Uterine smooth muscle cell (primary cell): ENCODE results near the gene ACADVL. TPM values are rescaled to one million over a fixed set of nuclear protein-coding genes. Genes with fewer than 3 reads are reported as not detected.

Source experiments
- total RNA-seq: library from RNA; depleted of rRNA; stranded (reverse); fragments of >200 nt; gene quantifications from 2 replicates; pipeline ENCODE4 v1.2.3, GENCODE V29; 2014

The ACADVL gene
- 162 and 238 TPM in 2 replicates for total RNA-seq

GRCh38 chr17:7219812-7220592 is at the start of gene ACADVL, which contains the start of gene DLG4:
Gene ACADVL (plus strand): TSS chr17:7219938. CDS start chr17:7219985, 47 bp downstream.
Gene DLG4 (minus strand): TSS chr17:7219836.

GRCh38 chr17:7179317-7180254 is 40.2 kb upstream of the ACADVL start, which contains the start of gene ASGR1:
Gene ASGR1 (minus strand): TSS chr17:7179370. CDS start chr17:7178563, 807 bp downstream.

GRCh38 chr17:7234083-7234951 is 14.6 kb downstream of the ACADVL start, which contains the start of gene DVL2:
Gene DVL2 (minus strand): TSS chr17:7234517. CDS start chr17:7234262, 255 bp downstream.

GRCh38 chr17:7239091-7240027 is 19.6 kb downstream of the ACADVL start, which contains the start of gene PHF23:
Gene PHF23 (minus strand): TSS chr17:7239457. CDS start chr17:7239279, 178 bp downstream.

GRCh38 chr17:7241783-7242716 is 22.3 kb downstream of the ACADVL start, which contains the start of gene GABARAP:
Gene GABARAP (minus strand): TSS chr17:7242449. CDS start chr17:7242330, 119 bp downstream.

GRCh38 chr17:7251661-7252175 is 32.0 kb downstream of the ACADVL start, which contains the start of gene CTDNEP1:
Gene CTDNEP1 (minus strand): TSS chr17:7251734. CDS start chr17:7251296, 438 bp downstream.

GRCh38 chr17:7252176-7253043 is 32.7 kb downstream of the ACADVL start, which contains the start of gene ELP5:
Gene ELP5 (plus strand): TSS chr17:7252215. CDS start chr17:7252551, 336 bp downstream.

GRCh38 chr17:7262192-7262934 is 42.6 kb downstream of the ACADVL start, which contains the start of gene CLDN7:
Gene CLDN7 (minus strand): TSS chr17:7262478. CDS start chr17:7262043, 435 bp downstream.

Other genes with a start within 250 kb of the ACADVL start
- 0.75 TPM in 1 of 2 replicates, not detected in the other for gene ALOX12, start 223.9 kb upstream of the ACADVL start, total RNA-seq
- 22.7 and 29.7 TPM in 2 replicates for gene RNASEK, start 207.3 kb upstream of the ACADVL start, total RNA-seq
- 0.11 and 0.50 TPM in 2 replicates for gene BCL6B, start 196.9 kb upstream of the ACADVL start, total RNA-seq
- gene SLC16A13, start 183.9 kb upstream of the ACADVL start, total RNA-seq, result 1.00 and 1.7 TPM in 2 replicates
- 0.11 and 0.12 TPM in 2 replicates for gene SLC16A11, start 175.8 kb upstream of the ACADVL start, total RNA-seq
- gene CLEC10A, start 139.7 kb upstream of the ACADVL start, total RNA-seq, result not detected in 2 replicates
- gene ASGR2, start 105.1 kb upstream of the ACADVL start, total RNA-seq, result not detected in 2 replicates
- 1.3 and 1.4 TPM in 2 replicates for gene ASGR1, start 40.6 kb upstream of the ACADVL start, total RNA-seq
- 15.9 and 19.2 TPM in 2 replicates for gene DLG4, start 102 bp upstream of the ACADVL start, total RNA-seq
- 95.3 and 99.5 TPM in 2 replicates for gene DVL2, start 14.6 kb downstream of the ACADVL start, total RNA-seq
- gene PHF23, start 19.5 kb downstream of the ACADVL start, total RNA-seq, result 42.5 and 45.5 TPM in 2 replicates
- gene GABARAP, start 22.5 kb downstream of the ACADVL start, total RNA-seq, result 74.6 and 149 TPM in 2 replicates
- gene CTDNEP1, start 31.8 kb downstream of the ACADVL start, total RNA-seq, result 25.7 and 27.9 TPM in 2 replicates
- 33.0 and 35.5 TPM in 2 replicates for gene ELP5, start 32.3 kb downstream of the ACADVL start, total RNA-seq
- gene CLDN7, start 42.5 kb downstream of the ACADVL start, total RNA-seq, result 2.1 and 4.5 TPM in 2 replicates
- gene SLC2A4, start 61.8 kb downstream of the ACADVL start, total RNA-seq, result under 0.01 TPM in 2 replicates
- gene YBX2, start 74.7 kb downstream of the ACADVL start, total RNA-seq, result under 0.01 TPM in 2 replicates
- gene EIF5A, start 87.7 kb downstream of the ACADVL start, total RNA-seq, result 450 and 1,318 TPM in 2 replicates
- 34.6 and 43.2 TPM in 2 replicates for gene GPS2, start 95.4 kb downstream of the ACADVL start, total RNA-seq
- gene NEURL4, start 109.4 kb downstream of the ACADVL start, total RNA-seq, result 24.0 and 32.6 TPM in 2 replicates
- gene ACAP1, start 116.6 kb downstream of the ACADVL start, total RNA-seq, result 2.4 and 5.7 TPM in 2 replicates
- gene KCTD11, start 132.2 kb downstream of the ACADVL start, total RNA-seq, result 6.5 and 9.4 TPM in 2 replicates
- not detected in 2 replicates for gene TMEM95, start 135.2 kb downstream of the ACADVL start, total RNA-seq
- under 0.01 and 0.66 TPM in 2 replicates for gene TNK1, start 161.2 kb downstream of the ACADVL start, total RNA-seq
- gene PLSCR3, start 174.6 kb downstream of the ACADVL start, total RNA-seq, result 11.4 and 20.5 TPM in 2 replicates
- 69.7 and 102 TPM in 2 replicates for gene TMEM256, start 184.2 kb downstream of the ACADVL start, total RNA-seq
- gene NLGN2, start 187.9 kb downstream of the ACADVL start, total RNA-seq, result 8.2 and 10.7 TPM in 2 replicates
- not detected in 2 replicates for gene SPEM1, start 200.4 kb downstream of the ACADVL start, total RNA-seq
- not detected in 2 replicates for gene SPEM2, start 205.7 kb downstream of the ACADVL start, total RNA-seq
- not detected in 2 replicates for gene SPEM3, start 208.9 kb downstream of the ACADVL start, total RNA-seq
- 1.2 and 2.2 TPM in 2 replicates for gene TMEM102, start 215.5 kb downstream of the ACADVL start, total RNA-seq
- gene FGF11, start 219.6 kb downstream of the ACADVL start, total RNA-seq, result 0.77 and 1.7 TPM in 2 replicates
- gene CHRNB1, start 225.1 kb downstream of the ACADVL start, total RNA-seq, result 3.4 and 6.6 TPM in 2 replicates